HCT116 (cell line): ENCODE results near the gene GNB5. TPM values are rescaled to one million over a fixed set of nuclear protein-coding genes. Genes with fewer than 3 reads are reported as not detected.

Experiments
- ATAC-seq: fragments of 200-7000 bp; cut with Tn5 transposase; 2 replicates; pipeline ENCODE4 v1.9.1; 2020; ENCODE audit warnings: mild to moderate bottlenecking, moderate library complexity
- BruUV-seq: library from RNA; stranded (reverse); fragments of 400-500 nt; replicated peaks from 2 replicates; lab custom pipeline; 2021; lab: Mats Ljungman, UMichigan
- CTCF ChIA-PET: fragments of 300-600 bp; sonication (Branson Sonifier 250); formaldehyde crosslinking; loops from one replicate; lab custom pipeline; 2021; ENCODE audit warnings: antibody characterized with exemption; lab: Charles Lee
- POLR2A ChIA-PET: fragments of 300-600, 350-600 bp; sonication (Branson Sonifier 250); formaldehyde crosslinking; loops from one replicate; lab custom pipeline; 2021; ENCODE audit warnings: antibody characterized with exemption; lab: Charles Lee
- RAD21 ChIA-PET, 2 experiments: fragments of 300-600 bp; sonication (Branson Sonifier 250); formaldehyde crosslinking; loops; one replicate each; lab custom pipeline; 2023; ENCODE audit warnings: low total read pairs in 2 of 2; ENCODE audit not compliant: uncharacterized antibody in 2 of 2, unreplicated experiment in 2 of 2, low non-redundant PET in 1 of 2; lab: Charles Lee
- DNase-seq: peaks from one replicate; pipeline ENCODE4 v3.0.0-alpha.2; 2010; ENCODE audit warnings: low read depth, low spot score
- H2AFZ ChIP-seq: fragments of 200-600 bp; shearing (Covaris generic), sonication (generic); 2 replicates; pipeline ENCODE4 v1.6.1; 2017; ENCODE audit warnings: low read depth, mixed run types, mixed read lengths, antibody characterized with exemption, low read length; ENCODE audit not compliant: poor library complexity, severe bottlenecking
- H3K27ac ChIP-seq: 2 replicates; pipeline ENCODE4 v1.5.1; 2012; ENCODE audit warnings: low read depth, low read length
- H3K27me3 ChIP-seq: fragments of 200-600 bp; sonication (generic); 2 replicates; pipeline ENCODE4 v1.6.1; 2016; ENCODE audit warnings: mixed run types, low read length, mixed read lengths; ENCODE audit not compliant: insufficient read depth
- H3K36me3 ChIP-seq, 2 experiments: fragments of 200-500 bp in 1 of 2; fragments of 200-600 bp in 1 of 2; sonication (Bioruptor generic) in 1 of 2; sonication (generic) in 1 of 2; 2 replicates each; pipeline versions ENCODE4 v1.5.1 to v1.6.1; 2014 to 2016; ENCODE audit warnings: low read length in 2 of 2, inconsistent platforms in 1 of 2, mixed read lengths in 1 of 2, mixed run types in 1 of 2; ENCODE audit not compliant: insufficient read depth in 2 of 2, control insufficient read depth in 1 of 2
- H3K4me1 ChIP-seq, 2 experiments: fragments of 200-600 bp in 1 of 2; sonication (generic) in 1 of 2; 2 replicates each; pipeline versions ENCODE4 v1.5.1 to v1.6.1; 2012 to 2017; ENCODE audit warnings: low read length in 2 of 2, inconsistent platforms in 1 of 2, mild to moderate bottlenecking in 1 of 2, mixed read lengths in 1 of 2, mixed run types in 1 of 2, moderate library complexity in 1 of 2; ENCODE audit not compliant: insufficient read depth in 2 of 2, control insufficient read depth in 1 of 2
- H3K4me2 ChIP-seq: fragments of 200-600 bp; sonication (generic); 2 replicates; pipeline ENCODE4 v1.6.1; 2017; ENCODE audit warnings: mixed run types, low read length, mixed read lengths
- H3K4me3 ChIP-seq, 2 experiments: fragments of 200-600 bp in 1 of 2; sonication (generic) in 1 of 2; replicated peaks in 1 of 2; 2 replicates each; pipeline ENCODE4 v1.5.1; 2011 to 2016; ENCODE audit warnings: low read length in 2 of 2, control low read depth in 1 of 2, low read depth in 1 of 2, mild to moderate bottlenecking in 1 of 2, mixed read lengths in 1 of 2, mixed run types in 1 of 2
- H3K79me2 ChIP-seq: fragments of 200-600 bp; sonication (generic); 2 replicates; pipeline ENCODE4 v1.6.1; 2017; ENCODE audit warnings: mild to moderate bottlenecking, mixed run types, low read length, moderate library complexity, mixed read lengths; ENCODE audit not compliant: insufficient read depth
- H3K9ac ChIP-seq: fragments of 200-600 bp; sonication (generic); 2 replicates; pipeline ENCODE4 v1.6.1; 2016; ENCODE audit warnings: low read length, mixed read lengths
- H3K9me2 ChIP-seq: fragments of 200-600 bp; sonication (generic), shearing (Covaris generic); 2 replicates; pipeline ENCODE4 v1.6.1; 2017; ENCODE audit warnings: mixed run types, mild to moderate bottlenecking, moderate library complexity; ENCODE audit not compliant: insufficient read depth
- H3K9me3 ChIP-seq, 2 experiments: fragments of 200-500 bp in 1 of 2; fragments of 200-600 bp in 1 of 2; sonication (Bioruptor generic) in 1 of 2; sonication (generic) in 1 of 2; 2 replicates each; pipeline ENCODE4 v1.6.1; 2014 to 2017; ENCODE audit warnings: low read length in 2 of 2, mixed read lengths in 2 of 2, inconsistent platforms in 1 of 2, low read depth in 1 of 2, mild to moderate bottlenecking in 1 of 2, mixed run types in 1 of 2, moderate library complexity in 1 of 2; ENCODE audit not compliant: control insufficient read depth in 1 of 2, insufficient read depth in 1 of 2
- H4K20me1 ChIP-seq: fragments of 200-600 bp; sonication (generic), shearing (Covaris generic); 2 replicates; pipeline ENCODE4 v1.6.1; 2017; ENCODE audit warnings: mixed run types, mild to moderate bottlenecking, moderate library complexity; ENCODE audit not compliant: insufficient read depth
- FOSL1 ChIP-seq: IDR thresholded peaks from 2 replicates; pipeline ENCODE4 v1.6.1; 2012; ENCODE audit warnings: low read depth
- JUND ChIP-seq: IDR thresholded peaks from 2 replicates; pipeline ENCODE4 v1.6.1; 2012
- MAX ChIP-seq: IDR thresholded peaks from 2 replicates; pipeline ENCODE4 v1.6.1; 2012
- POLR2A ChIP-seq: IDR thresholded peaks from 2 replicates; pipeline ENCODE4 v1.7.0; 2011; ENCODE audit warnings: borderline replicate concordance; ENCODE audit not compliant: insufficient read depth, insufficient read length; ENCODE audit errors: extremely low read depth
- RAD21 ChIP-seq: IDR thresholded peaks from 2 replicates; pipeline ENCODE4 v1.6.1; 2012; ENCODE audit warnings: low read depth, mild to moderate bottlenecking
- intact Hi-C: fragments of 100-400 bp; cut with micrococcal nuclease; formaldehyde crosslinking; loops from 2 replicates; pipeline ENCODE4 v1.10.0; 2022
- total RNA-seq: library from RNA; stranded (reverse); gene quantifications from one replicate; pipeline ENCODE4 v1.2.1, GENCODE V29; 2021; ENCODE audit not compliant: unreplicated experiment
- TF ChIP-seq, protein P1 (sequence below): IDR thresholded peaks from 2 replicates; pipeline ENCODE4 v1.6.1; 2012; ENCODE audit warnings: low read depth

Gene GNB5
- total RNA-seq, 1 experiment from 2014 or later, result 27.6 TPM

DNA sequence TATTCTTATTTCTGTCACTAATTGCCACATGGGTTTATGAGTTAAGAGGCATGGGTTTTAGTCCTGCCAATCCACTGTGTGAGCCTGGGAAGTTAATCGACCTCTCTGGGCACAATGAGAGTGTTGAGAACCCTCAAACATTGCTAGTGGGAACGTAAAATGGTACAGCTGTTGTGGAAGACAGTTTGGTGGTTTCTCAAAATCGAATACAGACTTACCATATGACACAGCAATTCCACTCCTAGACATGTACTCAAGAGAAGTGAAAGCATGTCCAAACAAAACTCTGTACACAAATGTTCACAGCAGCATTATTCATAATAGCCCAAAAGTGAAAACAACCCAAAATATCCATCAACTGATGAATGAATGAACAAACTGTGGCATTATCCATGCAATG is 5.7 kb upstream of the GNB5 start:
- POLR2A ChIA-PET, result no interaction called here

More for the DNA sequence above, 5.7 kb upstream of the GNB5 start:
- H2AFZ ChIP-seq, result no peak overlapping the region
- intact Hi-C loops, result no loop called here
- no peaks in the 10 kb centered on the region for H3K9me2 ChIP-seq
- peaks cover 9 to 15% of the 10 kb centered on the region in 2 experiments; a peak in 3 of 4 replicates for H3K36me3 ChIP-seq
- CTCF ChIA-PET, result no interaction called here
- no TSS peak for BruUV-seq
- RAD21 ChIA-PET, result no interaction called here
- no peaks in the 10 kb centered on the region for H4K20me1 ChIP-seq
- no peak for ATAC-seq
- TF ChIP-seq MAX (no peak), RAD21 (no peak), FOSL1 (no peak), JUND (no peak), POLR2A (no peak)
- TF ChIP-seq, protein P1, sequence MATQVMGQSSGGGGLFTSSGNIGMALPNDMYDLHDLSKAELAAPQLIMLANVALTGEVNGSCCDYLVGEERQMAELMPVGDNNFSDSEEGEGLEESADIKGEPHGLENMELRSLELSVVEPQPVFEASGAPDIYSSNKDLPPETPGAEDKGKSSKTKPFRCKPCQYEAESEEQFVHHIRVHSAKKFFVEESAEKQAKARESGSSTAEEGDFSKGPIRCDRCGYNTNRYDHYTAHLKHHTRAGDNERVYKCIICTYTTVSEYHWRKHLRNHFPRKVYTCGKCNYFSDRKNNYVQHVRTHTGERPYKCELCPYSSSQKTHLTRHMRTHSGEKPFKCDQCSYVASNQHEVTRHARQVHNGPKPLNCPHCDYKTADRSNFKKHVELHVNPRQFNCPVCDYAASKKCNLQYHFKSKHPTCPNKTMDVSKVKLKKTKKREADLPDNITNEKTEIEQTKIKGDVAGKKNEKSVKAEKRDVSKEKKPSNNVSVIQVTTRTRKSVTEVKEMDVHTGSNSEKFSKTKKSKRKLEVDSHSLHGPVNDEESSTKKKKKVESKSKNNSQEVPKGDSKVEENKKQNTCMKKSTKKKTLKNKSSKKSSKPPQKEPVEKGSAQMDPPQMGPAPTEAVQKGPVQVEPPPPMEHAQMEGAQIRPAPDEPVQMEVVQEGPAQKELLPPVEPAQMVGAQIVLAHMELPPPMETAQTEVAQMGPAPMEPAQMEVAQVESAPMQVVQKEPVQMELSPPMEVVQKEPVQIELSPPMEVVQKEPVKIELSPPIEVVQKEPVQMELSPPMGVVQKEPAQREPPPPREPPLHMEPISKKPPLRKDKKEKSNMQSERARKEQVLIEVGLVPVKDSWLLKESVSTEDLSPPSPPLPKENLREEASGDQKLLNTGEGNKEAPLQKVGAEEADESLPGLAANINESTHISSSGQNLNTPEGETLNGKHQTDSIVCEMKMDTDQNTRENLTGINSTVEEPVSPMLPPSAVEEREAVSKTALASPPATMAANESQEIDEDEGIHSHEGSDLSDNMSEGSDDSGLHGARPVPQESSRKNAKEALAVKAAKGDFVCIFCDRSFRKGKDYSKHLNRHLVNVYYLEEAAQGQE, result no peak
- no peak overlapping the region for H3K4me2 ChIP-seq
- H3K4me3 ChIP-seq, result no peak overlapping the region
- H3K9ac ChIP-seq, result no peak overlapping the region
- H3K27me3 ChIP-seq, result no peaks in the 10 kb centered on the region
- H3K4me1 ChIP-seq, result no peaks in the 10 kb centered on the region
- no peaks in the 10 kb centered on the region for H3K79me2 ChIP-seq
- H3K9me3 ChIP-seq, result no peaks in the 10 kb centered on the region
- DNase-seq, result no peak
- no peak overlapping the region for H3K27ac ChIP-seq
